ENCODE measurements around the gene RAPGEF2.

Gene RAPGEF2

GRCh38 chr4:159197260-159197884 is 94.5 kb downstream of the RAPGEF2 start:
- no peak for DNase-seq (ENCODE audit: low spot score)

- no peak for DNase-seq (ENCODE audit: low spot score)
Measured at GRCh38 chr4:159197885-159198269, 95.0 kb downstream of the RAPGEF2 start.

- no peak for DNase-seq (ENCODE audit: low spot score)
Measured at GRCh38 chr4:159199826-159200225, 96.9 kb downstream of the RAPGEF2 start.

GRCh38 chr4:159201168-159201567 is 98.3 kb downstream of the RAPGEF2 start:
- DNase-seq (ENCODE audit: low spot score) = no peak

GRCh38 chr4:159204566-159204965 is 101.7 kb downstream of the RAPGEF2 start:
- DNase-seq (ENCODE audit: low spot score) = no peak

GRCh38 chr4:159205466-159205865 is 102.6 kb downstream of the RAPGEF2 start:
- no peak for DNase-seq (ENCODE audit: low spot score)

- no peak for DNase-seq (ENCODE audit: low spot score)
Measured at GRCh38 chr4:159206427-159206871, 103.6 kb downstream of the RAPGEF2 start.

GRCh38 chr4:159209249-159209648 is 106.4 kb downstream of the RAPGEF2 start:
- no peak for DNase-seq (ENCODE audit: low spot score)

- DNase-seq (ENCODE audit: low spot score) = no peak
Measured at GRCh38 chr4:159210975-159211374, 108.1 kb downstream of the RAPGEF2 start.

GRCh38 chr4:159212675-159213293 is 109.9 kb downstream of the RAPGEF2 start:
- no peak for DNase-seq (ENCODE audit: low spot score)

- no peak for DNase-seq (ENCODE audit: low spot score)
Measured at GRCh38 chr4:159216834-159217233, 114.0 kb downstream of the RAPGEF2 start.

GRCh38 chr4:159219862-159220261 is 117.0 kb downstream of the RAPGEF2 start:
- DNase-seq (ENCODE audit: low spot score) = no peak

GRCh38 chr4:159220353-159220752 is 117.5 kb downstream of the RAPGEF2 start:
- DNase-seq (ENCODE audit: low spot score) = no peak

- no peak for DNase-seq (ENCODE audit: low spot score)
Measured at GRCh38 chr4:159221280-159221679, 118.4 kb downstream of the RAPGEF2 start.

- DNase-seq (ENCODE audit: low spot score) = no peak
Measured at GRCh38 chr4:159222043-159222552, 119.2 kb downstream of the RAPGEF2 start.

- DNase-seq (ENCODE audit: low spot score) = no peak
Measured at GRCh38 chr4:159224408-159224807, 121.5 kb downstream of the RAPGEF2 start.

GRCh38 chr4:159227378-159227777 is 124.5 kb downstream of the RAPGEF2 start:
- no peak for DNase-seq (ENCODE audit: low spot score)

GRCh38 chr4:159227984-159228383 is 125.1 kb downstream of the RAPGEF2 start:
- peak; percentile 25 for DNase-seq (ENCODE audit: low spot score)

GRCh38 chr4:159229164-159229563 is 126.3 kb downstream of the RAPGEF2 start:
- peak; percentile 43 for DNase-seq (ENCODE audit: low spot score)

GRCh38 chr4:159232465-159233106 is 129.7 kb downstream of the RAPGEF2 start:
- no peak for DNase-seq (ENCODE audit: low spot score)

GRCh38 chr4:159235779-159236368 is 133.0 kb downstream of the RAPGEF2 start:
- DNase-seq (ENCODE audit: low spot score) = no peak

GRCh38 chr4:159237975-159238374 is 135.1 kb downstream of the RAPGEF2 start:
- no peak for DNase-seq (ENCODE audit: low spot score)

- DNase-seq (ENCODE audit: low spot score) = no peak
Measured at GRCh38 chr4:159238631-159239030, 135.8 kb downstream of the RAPGEF2 start.

Data from AG08395 (cell line).